Neural progenitor cell (in vitro differentiated cells): ENCODE results near the gene CLEC7A.

Experiments used
- EZH2 ChIP-seq: fragments of 200-600 bp; sonication (generic); IDR thresholded peaks from 2 replicates; pipeline ENCODE4 v1.6.1; 2017; ENCODE audit warnings: antibody characterized with exemption, mild to moderate bottlenecking, moderate library complexity
- TF ChIP-seq, protein P1 (sequence below): fragments of 200-600 bp; sonication (generic); IDR thresholded peaks from 2 replicates; pipeline ENCODE4 v1.5.1; 2017; ENCODE audit warnings: antibody characterized with exemption, mild to moderate bottlenecking

DNA sequence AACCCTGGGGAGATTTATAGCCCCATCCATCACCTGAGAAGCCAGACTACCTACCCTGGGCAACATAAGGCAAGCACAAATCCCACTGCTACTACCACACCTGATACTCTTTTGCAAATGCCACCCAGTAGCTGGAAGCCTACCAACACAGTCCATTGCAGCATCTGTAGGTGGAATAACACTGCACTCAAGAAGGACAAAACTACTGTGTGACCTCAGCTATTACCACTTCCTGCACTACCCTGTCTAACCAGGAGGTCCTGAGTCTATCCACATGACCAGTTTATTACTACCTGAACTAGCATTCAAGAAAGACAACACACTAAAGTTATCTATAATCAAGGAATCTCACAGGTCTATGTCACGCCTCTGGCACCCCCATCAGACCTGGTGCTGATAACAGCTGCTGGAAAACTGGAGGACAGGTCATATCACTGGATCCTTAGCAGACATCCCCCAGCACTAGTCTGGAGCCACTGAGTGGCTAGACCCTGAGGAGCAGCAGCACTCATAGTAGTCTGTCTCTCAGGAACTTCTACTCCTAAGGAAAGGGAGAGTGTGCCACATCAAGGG lies 28.3 kb downstream of the CLEC7A start:
- TF ChIP-seq EZH2, result no peak
- TF ChIP-seq, protein P1, sequence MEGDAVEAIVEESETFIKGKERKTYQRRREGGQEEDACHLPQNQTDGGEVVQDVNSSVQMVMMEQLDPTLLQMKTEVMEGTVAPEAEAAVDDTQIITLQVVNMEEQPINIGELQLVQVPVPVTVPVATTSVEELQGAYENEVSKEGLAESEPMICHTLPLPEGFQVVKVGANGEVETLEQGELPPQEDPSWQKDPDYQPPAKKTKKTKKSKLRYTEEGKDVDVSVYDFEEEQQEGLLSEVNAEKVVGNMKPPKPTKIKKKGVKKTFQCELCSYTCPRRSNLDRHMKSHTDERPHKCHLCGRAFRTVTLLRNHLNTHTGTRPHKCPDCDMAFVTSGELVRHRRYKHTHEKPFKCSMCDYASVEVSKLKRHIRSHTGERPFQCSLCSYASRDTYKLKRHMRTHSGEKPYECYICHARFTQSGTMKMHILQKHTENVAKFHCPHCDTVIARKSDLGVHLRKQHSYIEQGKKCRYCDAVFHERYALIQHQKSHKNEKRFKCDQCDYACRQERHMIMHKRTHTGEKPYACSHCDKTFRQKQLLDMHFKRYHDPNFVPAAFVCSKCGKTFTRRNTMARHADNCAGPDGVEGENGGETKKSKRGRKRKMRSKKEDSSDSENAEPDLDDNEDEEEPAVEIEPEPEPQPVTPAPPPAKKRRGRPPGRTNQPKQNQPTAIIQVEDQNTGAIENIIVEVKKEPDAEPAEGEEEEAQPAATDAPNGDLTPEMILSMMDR, result no peak
